GM12801 (cell line): ENCODE measurements around the gene REPS1.

Experiments used
- CTCF ChIP-seq: IDR thresholded peaks from one replicate; pipeline ENCODE4 v1.5.1; 2011; ENCODE audit warnings: control low read depth; ENCODE audit not compliant: insufficient read length; ENCODE audit errors: extremely low read depth

The REPS1 gene

DNA sequence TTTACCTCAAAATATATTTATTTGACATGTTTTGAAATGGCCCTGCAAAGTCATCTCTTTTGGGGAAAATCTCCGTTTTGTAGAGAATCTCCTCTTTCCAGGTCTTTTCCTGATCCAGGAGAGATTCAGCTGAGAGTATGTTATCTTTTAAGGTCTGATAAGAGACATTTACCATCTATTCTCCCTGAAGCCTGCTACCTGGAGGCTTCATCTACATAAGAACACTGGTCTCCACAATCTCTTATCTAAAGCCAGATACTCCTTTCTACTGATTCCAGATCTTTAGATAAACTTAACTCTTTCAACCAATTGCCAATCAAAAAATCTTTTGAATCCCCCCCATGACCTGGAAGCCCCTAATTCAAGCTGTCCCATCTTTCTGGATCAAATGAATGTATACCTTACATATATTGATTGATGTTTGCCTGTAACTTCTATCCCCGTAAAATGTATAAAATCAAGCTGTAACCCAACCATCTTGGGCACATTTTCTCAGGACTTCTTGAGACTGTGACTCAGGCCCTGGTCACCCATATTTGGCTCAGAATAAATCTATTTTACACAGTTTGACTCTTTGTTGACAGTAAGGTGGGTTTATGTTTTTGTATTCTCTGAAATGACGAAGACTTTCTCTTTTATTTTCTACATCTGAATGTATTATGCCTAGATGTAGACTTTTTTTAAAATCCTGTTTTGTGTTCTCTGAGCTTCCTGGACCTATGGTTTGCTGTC is 96.6 kb downstream of the REPS1 start:
- TF ChIP-seq CTCF: no peak

DNA sequence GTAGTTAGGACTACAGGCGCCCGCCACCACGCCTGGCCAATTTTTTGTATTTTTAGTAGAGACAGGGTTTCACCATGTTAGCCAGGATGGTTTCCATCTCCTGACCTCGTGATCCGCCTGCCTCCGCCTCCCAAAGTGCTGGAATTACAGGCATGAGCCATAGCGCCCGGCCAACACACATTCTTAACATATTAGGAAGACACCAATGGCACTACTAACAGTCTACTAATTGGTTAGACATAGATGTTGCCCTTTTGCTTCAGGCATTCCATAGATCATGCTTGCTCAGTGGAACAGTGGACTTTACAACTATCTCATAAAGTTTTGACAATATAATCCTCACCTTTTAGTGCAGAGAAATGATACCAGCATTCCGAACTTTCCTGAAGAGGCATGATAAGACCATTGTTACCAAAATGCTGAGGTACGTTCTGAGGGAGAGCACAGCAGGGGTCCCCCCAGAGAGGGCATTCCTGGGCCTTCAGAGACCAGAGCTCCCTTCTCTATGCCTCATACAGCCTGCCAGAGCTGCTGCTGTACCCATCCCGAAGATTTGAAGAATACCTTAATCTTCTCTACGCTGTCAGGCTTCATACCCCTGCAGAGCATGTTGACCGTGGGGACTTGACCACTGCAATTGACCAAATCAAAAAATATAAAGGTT is 102.8 kb downstream of the REPS1 start:
- no peak for TF ChIP-seq CTCF

- no peak for TF ChIP-seq CTCF
Measured at GRCh38 chr6:138882369-138883017, 105.6 kb downstream of the REPS1 start.

DNA sequence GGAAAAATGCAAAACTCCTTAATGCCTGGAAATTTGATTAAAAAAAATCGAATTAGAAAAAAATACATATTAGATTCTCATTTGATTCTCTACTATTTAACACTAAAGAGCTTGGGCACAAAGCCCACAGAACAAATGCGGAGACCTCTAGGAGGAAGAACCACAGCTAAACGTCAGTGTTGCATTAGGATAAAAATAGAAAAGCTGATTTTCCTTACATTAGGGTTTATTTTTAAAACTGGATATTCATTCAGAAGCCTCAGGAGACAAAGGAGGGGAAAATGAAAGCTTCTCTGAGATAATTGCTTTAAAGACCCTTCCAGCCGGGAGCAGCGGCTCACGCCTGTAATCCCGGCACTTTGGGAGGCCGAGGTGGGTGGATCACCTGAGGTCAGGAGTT is 114.9 kb downstream of the REPS1 start:
- TF ChIP-seq CTCF: no peak

DNA sequence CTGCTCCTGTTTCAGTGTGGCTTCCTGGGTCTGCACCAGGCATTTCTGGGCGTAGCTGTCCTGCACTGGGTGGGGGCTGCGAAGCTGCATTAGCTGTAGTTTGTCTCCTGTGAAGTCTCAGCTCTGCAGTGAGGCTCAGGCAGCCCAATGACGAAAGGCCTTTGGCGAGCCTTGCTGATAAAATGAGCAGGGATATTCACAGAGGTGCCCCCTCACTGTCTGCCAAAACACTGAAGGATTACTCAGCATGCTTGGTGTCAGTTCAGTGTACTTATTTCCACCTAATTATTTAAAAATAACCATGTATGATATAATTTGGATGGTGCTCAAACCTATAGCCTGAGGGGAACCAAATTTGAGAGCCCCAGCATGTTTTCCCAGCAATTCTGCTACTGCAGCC is 118.7 kb downstream of the REPS1 start:
- no peak for TF ChIP-seq CTCF

- no peak for TF ChIP-seq CTCF
Measured at GRCh38 chr6:138868181-138868580, 119.9 kb downstream of the REPS1 start.

- no peak for TF ChIP-seq CTCF
Measured at GRCh38 chr6:138865480-138866109, 122.5 kb downstream of the REPS1 start.
